H1 (cell line): Measurements from ENCODE around the gene RAB11A. TPM values are rescaled to one million over a fixed set of nuclear protein-coding genes. Genes with fewer than 3 reads are reported as not detected.

Experiments used
- CTCF ChIA-PET: fragments of 300-600 bp; sonication (Branson Sonifier 250); formaldehyde crosslinking; loops from one replicate; lab custom pipeline; 2021; ENCODE audit not compliant: partially characterized antibody; lab: Charles Lee
- POLR2A ChIA-PET: fragments of 300-600 bp; sonication (Branson Sonifier 250); formaldehyde crosslinking; loops from one replicate; lab custom pipeline; 2021; ENCODE audit warnings: inconsistent platforms; ENCODE audit not compliant: partially characterized antibody; lab: Charles Lee
- DNase-seq, 2 experiments: peaks; one replicate each; pipeline versions ENCODE4 v3.0.0 to v3.0.0-alpha.2; 2010 to 2022; ENCODE audit warnings: low spot score in 2 of 2, low read depth in 1 of 2, mixed read lengths in 1 of 2
- FAIRE-seq: peaks from 2 replicates; lab custom pipeline; 2011; peaks lifted over from hg19 to GRCh38; lab: Jason Lieb, UNC
- H2AFZ ChIP-seq: 2 replicates; pipeline ENCODE4 v1.8.1; 2012; ENCODE audit warnings: low read length, inconsistent platforms
- H2AK5ac ChIP-seq: 2 replicates; pipeline ENCODE4 v1.6.1; 2013; ENCODE audit warnings: low read depth, low read length
- H2BK120ac ChIP-seq: replicated peaks from 2 replicates; pipeline ENCODE3; 2013; ENCODE audit warnings: low read depth, low read length, inconsistent platforms
- H2BK12ac ChIP-seq: 2 replicates; pipeline ENCODE4 v1.6.1; 2013; ENCODE audit warnings: low read depth, low read length
- H2BK15ac ChIP-seq: 2 replicates; pipeline ENCODE4 v1.6.1; 2013; ENCODE audit warnings: low read length
- H2BK20ac ChIP-seq: 2 replicates; pipeline ENCODE4 v1.6.1; 2013; ENCODE audit warnings: low read length
- H2BK5ac ChIP-seq: 2 replicates; pipeline ENCODE4 v1.6.1; 2013; ENCODE audit warnings: low read depth, low read length
- H3K14ac ChIP-seq: 2 replicates; pipeline ENCODE4 v1.6.1; 2013; ENCODE audit warnings: inconsistent platforms; ENCODE audit not compliant: insufficient read length
- H3K18ac ChIP-seq: 2 replicates; pipeline ENCODE4 v1.6.1; 2013; ENCODE audit warnings: low read length; ENCODE audit errors: extremely low read depth
- H3K23ac ChIP-seq: 2 replicates; pipeline ENCODE4 v1.6.1; 2013; ENCODE audit warnings: inconsistent platforms; ENCODE audit not compliant: insufficient read length
- H3K23me2 ChIP-seq: 2 replicates; pipeline ENCODE4 v1.6.1; 2013; ENCODE audit warnings: low read depth, low read length
- H3K27ac ChIP-seq: 2 replicates; pipeline ENCODE4 v1.6.1; 2011; ENCODE audit warnings: low read depth, low read length, inconsistent platforms
- H3K27me3 ChIP-seq, 4 experiments: replicated peaks in 1 of 4; 1 replicate in 1 of 4; 2 replicates in 3 of 4; pipeline versions ENCODE4 v1.6.1 to v1.8.1; 2011 to 2013; ENCODE audit warnings: low read length in 3 of 4, mild to moderate bottlenecking in 3 of 4, inconsistent platforms in 2 of 4, mixed read lengths in 2 of 4, moderate library complexity in 1 of 4; ENCODE audit not compliant: control insufficient read depth in 3 of 4, insufficient read depth in 3 of 4; ENCODE audit errors: extremely low read depth in 1 of 4
- H3K36me3 ChIP-seq, 4 experiments: 2 replicates each; pipeline versions ENCODE4 v1.6.1 to v1.8.1; 2011 to 2013; ENCODE audit warnings: mild to moderate bottlenecking in 4 of 4, low read length in 3 of 4, moderate library complexity in 2 of 4, control low read depth in 1 of 4, inconsistent platforms in 1 of 4; ENCODE audit not compliant: insufficient read depth in 4 of 4, control insufficient read depth in 2 of 4
- H3K4ac ChIP-seq: replicated peaks from 2 replicates; pipeline ENCODE3; 2013; ENCODE audit warnings: low read length, low read depth, mixed read lengths, inconsistent platforms; ENCODE audit not compliant: insufficient read length
- H3K4me1 ChIP-seq, 4 experiments: replicated peaks in 1 of 4; 1 replicate in 1 of 4; 2 replicates in 3 of 4; pipeline versions ENCODE4 v1.6.1 to v1.8.1; 2011 to 2013; ENCODE audit warnings: low read length in 3 of 4, inconsistent platforms in 2 of 4, mixed read lengths in 1 of 4; ENCODE audit not compliant: insufficient read depth in 4 of 4, control insufficient read depth in 3 of 4
- H3K4me2 ChIP-seq, 2 experiments: 2 replicates each; pipeline versions ENCODE4 v1.6.1 to v1.8.1; 2011 to 2013; ENCODE audit warnings: low read depth in 2 of 2, low read length in 2 of 2, control low read depth in 1 of 2, inconsistent platforms in 1 of 2, mild to moderate bottlenecking in 1 of 2; ENCODE audit not compliant: insufficient read depth in 1 of 2
- H3K4me3 ChIP-seq, 4 experiments: fragments of 200-600, 300-600 bp in 1 of 4; sonication (generic), shearing (Covaris generic), sonication (Bioruptor Twin) in 1 of 4; 2 replicates each; pipeline versions ENCODE4 v1.5.1 to v1.8.1; 2011 to 2016; ENCODE audit warnings: low read length in 4 of 4, low read depth in 3 of 4, control low read depth in 2 of 4, inconsistent platforms in 2 of 4, mild to moderate bottlenecking in 2 of 4, mixed read lengths in 1 of 4, moderate library complexity in 1 of 4; ENCODE audit not compliant: insufficient read depth in 2 of 4; ENCODE audit errors: extremely low read depth in 1 of 4
- H3K56ac ChIP-seq: replicated peaks from 2 replicates; pipeline ENCODE3; 2013; ENCODE audit warnings: low read depth, mild to moderate bottlenecking, mixed read lengths, low read length, inconsistent platforms; ENCODE audit not compliant: insufficient read length
- H3K79me1 ChIP-seq: 2 replicates; pipeline ENCODE4 v1.6.1; 2013; ENCODE audit warnings: low read depth, low read length, control low read depth
- H3K79me2 ChIP-seq, 2 experiments: 2 replicates each; pipeline versions ENCODE4 v1.6.1 to v1.8.1; 2012 to 2013; ENCODE audit warnings: low read length in 2 of 2, mild to moderate bottlenecking in 2 of 2, inconsistent platforms in 1 of 2; ENCODE audit not compliant: insufficient read depth in 2 of 2, control insufficient read depth in 1 of 2
- H3K9ac ChIP-seq, 4 experiments: replicated peaks in 1 of 4; 1 replicate in 1 of 4; 2 replicates in 3 of 4; pipeline versions ENCODE4 v1.6.1 to v1.8.1; 2011 to 2013; ENCODE audit warnings: low read depth in 3 of 4, low read length in 3 of 4, control low read depth in 2 of 4, mild to moderate bottlenecking in 2 of 4, moderate library complexity in 2 of 4, inconsistent platforms in 1 of 4; ENCODE audit errors: extremely low read depth in 1 of 4
- H3K9me3 ChIP-seq, 2 experiments: 2 replicates each; pipeline versions ENCODE4 v1.6.1 to v1.8.1; 2012 to 2013; ENCODE audit warnings: mild to moderate bottlenecking in 2 of 2, moderate library complexity in 2 of 2, control low read depth in 1 of 2, inconsistent platforms in 1 of 2, low read depth in 1 of 2, low read length in 1 of 2, mixed read lengths in 1 of 2; ENCODE audit not compliant: insufficient read depth in 2 of 2
- H4K20me1 ChIP-seq, 2 experiments: replicated peaks in 1 of 2; 2 replicates each; pipeline versions ENCODE3 to v1.8.1; 2011 to 2013; ENCODE audit warnings: inconsistent platforms in 2 of 2, low read length in 2 of 2, mild to moderate bottlenecking in 1 of 2; ENCODE audit not compliant: insufficient read depth in 2 of 2, control insufficient read depth in 1 of 2
- H4K5ac ChIP-seq: 2 replicates; pipeline ENCODE4 v1.6.1; 2013; ENCODE audit warnings: low read length, low read depth, mixed read lengths, inconsistent platforms; ENCODE audit not compliant: insufficient read length
- H4K8ac ChIP-seq: 2 replicates; pipeline ENCODE4 v1.8.0; 2013; ENCODE audit warnings: mild to moderate bottlenecking, moderate library complexity, low read length, inconsistent platforms; ENCODE audit not compliant: insufficient read depth; ENCODE audit errors: extremely low read depth
- H4K91ac ChIP-seq: replicated peaks from 2 replicates; pipeline ENCODE3; 2013; ENCODE audit warnings: low read length, mixed read lengths, inconsistent platforms; ENCODE audit not compliant: insufficient read length
- ATF3 ChIP-seq: IDR thresholded peaks from 2 replicates; pipeline ENCODE4 v1.6.1; 2011; ENCODE audit warnings: low read depth, mild to moderate bottlenecking, low read length; ENCODE audit not compliant: insufficient read depth
- BRCA1 ChIP-seq: IDR thresholded peaks from 2 replicates; pipeline ENCODE4 v1.6.1; 2012; ENCODE audit warnings: low read depth, low read length, improper control_type of control experiment
- CHD2 ChIP-seq: IDR thresholded peaks from 2 replicates; pipeline ENCODE4 v1.6.1; 2012; ENCODE audit warnings: low read length, improper control_type of control experiment
- EGR1 ChIP-seq: IDR thresholded peaks from 2 replicates; pipeline ENCODE4 v1.6.1; 2011; ENCODE audit warnings: low read depth, low read length, borderline replicate concordance
- GTF2F1 ChIP-seq: IDR thresholded peaks from 2 replicates; pipeline ENCODE4 v1.6.1; 2012; ENCODE audit warnings: low read depth, low read length, improper control_type of control experiment, borderline replicate concordance
- MAX ChIP-seq: IDR thresholded peaks from 2 replicates; pipeline ENCODE4 v1.6.1; 2012; ENCODE audit warnings: inconsistent platforms
- NRF1 ChIP-seq: IDR thresholded peaks from 2 replicates; pipeline ENCODE4 v1.6.1; 2011; ENCODE audit warnings: mild to moderate bottlenecking, low read depth, low read length, improper control_type of control experiment
- POLR2AphosphoS5 ChIP-seq: IDR thresholded peaks from 2 replicates; pipeline ENCODE4 v1.6.1; 2011; ENCODE audit warnings: low read depth, low read length
- POU5F1 ChIP-seq: IDR thresholded peaks from 2 replicates; pipeline ENCODE4 v1.6.1; 2011; ENCODE audit warnings: low read depth, mild to moderate bottlenecking, low read length, moderate library complexity
- RFX5 ChIP-seq: IDR thresholded peaks from 2 replicates; pipeline ENCODE4 v1.6.1; 2011; ENCODE audit warnings: low read depth, low read length, improper control_type of control experiment, borderline replicate concordance
- RNF2 ChIP-seq: fragments of 200-900, 300-1000 bp; sonication (generic); IDR thresholded peaks from 2 replicates; pipeline ENCODE4 v1.7.1; 2016; ENCODE audit warnings: borderline replicate concordance, low read depth, mild to moderate bottlenecking, antibody characterized with exemption, low read length; ENCODE audit not compliant: poor library complexity, severe bottlenecking; ENCODE audit errors: missing control alignments
- RXRA ChIP-seq: IDR thresholded peaks from 2 replicates; pipeline ENCODE4 v1.6.1; 2011; ENCODE audit warnings: low read depth, mild to moderate bottlenecking, low read length, moderate library complexity; ENCODE audit not compliant: insufficient read depth
- SIX5 ChIP-seq: IDR thresholded peaks from 2 replicates; pipeline ENCODE4 v1.6.1; 2011; ENCODE audit warnings: mild to moderate bottlenecking, low read depth, low read length
- SP2 ChIP-seq: IDR thresholded peaks from 2 replicates; pipeline ENCODE4 v1.6.1; 2012; ENCODE audit warnings: mild to moderate bottlenecking, low read length, inconsistent platforms
- SP4 ChIP-seq: IDR thresholded peaks from 2 replicates; pipeline ENCODE4 v1.6.1; 2012; ENCODE audit warnings: low read length, inconsistent platforms
- WGBS, 2 experiments: shearing (Covaris generic) in 1 of 2; methylation state at CpG; one replicate each; pipeline versions ENCODE4 v1.1.6 to v1.1.7; 2013 to 2015; ENCODE audit warnings: low lambda C conversion rate in 2 of 2, mixed read lengths in 2 of 2, inconsistent platforms in 1 of 2, low coverage in 1 of 2, missing lambda C conversion rate in 1 of 2; ENCODE audit not compliant: insufficient replicate concordance in 2 of 2, insufficient coverage in 1 of 2, insufficient read length in 1 of 2; ENCODE audit errors: extremely low coverage in 1 of 2, missing lambda C conversion rate in 1 of 2; 5-methylcytosine and 5-hydroxymethylcytosine counted together
- polyA plus RNA-seq, 7 experiments: library from polyadenylated mRNA; depleted of rRNA in 3 of 7; stranded (reverse) in 5 of 7; unstranded in 2 of 7; fragments of >200 nt in 5 of 7; fragments of 200-250 nt in 2 of 7; gene quantifications; 1 replicate in 5 of 7; 2 replicates in 1 of 7; 4 replicates in 1 of 7; pipeline versions ENCODE4 v1.2.1 to v1.2.3, GENCODE V29; 2011 to 2013; ENCODE audit warnings: missing spikeins in 2 of 7, mixed read lengths in 2 of 7
- total RNA-seq: library from RNA; stranded (reverse); fragmentation: NEBNext Ultra II Directional; extraction: Animal tissue kit (Norgen Biotek cat#: 25700); gene quantifications from 2 replicates; pipeline ENCODE4 v1.2.1, GENCODE V29; 2021

RAB11A gene
- total and polyA plus RNA-seq, 2 of the 8 experiments (the other 6 are each of a cell fraction or from before 2014, with no cell fraction given): 211 to 254 TPM

- Histone ChIP-seq H3K79me2 (no peaks in the 10 kb centered on the region), H2BK5ac (no peak overlapping the region), H3K79me1 (no peaks in the 10 kb centered on the region), H2AK5ac (no peak overlapping the region), H3K9ac (no peak overlapping the region), H2BK20ac (no peak overlapping the region), H2AFZ (no peak overlapping the region), H4K5ac (no peak overlapping the region), H2BK120ac (no peak overlapping the region), H3K36me3 (no peaks in the 10 kb centered on the region), H3K23ac (no peak overlapping the region), H3K4ac (no peak overlapping the region), H3K9me3 (no peaks in the 10 kb centered on the region), H4K91ac (no peak overlapping the region), H3K18ac (no peak overlapping the region), H4K20me1 (no peaks in the 10 kb centered on the region), H3K23me2 (no peaks in the 10 kb centered on the region), H3K56ac (no peak overlapping the region), H3K27me3 (no peaks in the 10 kb centered on the region), H3K4me1 (peaks cover 0 to 2% (median under 1%) of the 10 kb centered on the region in 4 experiments; a peak in 3 of 7 replicates), H3K14ac (no peak overlapping the region), H3K27ac (no peak overlapping the region), H2BK15ac (no peak overlapping the region), H3K4me2 (no peak overlapping the region), H4K8ac (no peak overlapping the region), H3K4me3 (no peak overlapping the region), H2BK12ac (no peak overlapping the region)
- CTCF ChIA-PET: interaction anchor here (1.2 to 1.9 kb wide), 2 partner anchors 10 to 27 kb away, joined by 3 to 7 read pairs; no protein-coding TSS in a partner anchor
- 83% methylated on average over 1 of the region's 1 CpG; no CpG with 5 or more reads in 1 of the 2 experiments for WGBS, 2 experiments
- DNase-seq (no peak), FAIRE-seq (no peak)
- POLR2A ChIA-PET: no interaction called here
- TF ChIP-seq EGR1 (no peak), CHD2 (no peak), RXRA (no peak), SIX5 (no peak), SP2 (no peak), MAX (no peak), POLR2AphosphoS5 (no peak), SP4 (no peak), ATF3 (no peak), GTF2F1 (no peak), RFX5 (no peak), POU5F1 (no peak), RNF2 (no peak), NRF1 (no peak), BRCA1 (no peak)
Observed at GRCh38 chr15:65926899-65927298, 57.6 kb downstream of the RAB11A start.
